ENCODE data around the gene MTUS2.

Gene MTUS2

DNA sequence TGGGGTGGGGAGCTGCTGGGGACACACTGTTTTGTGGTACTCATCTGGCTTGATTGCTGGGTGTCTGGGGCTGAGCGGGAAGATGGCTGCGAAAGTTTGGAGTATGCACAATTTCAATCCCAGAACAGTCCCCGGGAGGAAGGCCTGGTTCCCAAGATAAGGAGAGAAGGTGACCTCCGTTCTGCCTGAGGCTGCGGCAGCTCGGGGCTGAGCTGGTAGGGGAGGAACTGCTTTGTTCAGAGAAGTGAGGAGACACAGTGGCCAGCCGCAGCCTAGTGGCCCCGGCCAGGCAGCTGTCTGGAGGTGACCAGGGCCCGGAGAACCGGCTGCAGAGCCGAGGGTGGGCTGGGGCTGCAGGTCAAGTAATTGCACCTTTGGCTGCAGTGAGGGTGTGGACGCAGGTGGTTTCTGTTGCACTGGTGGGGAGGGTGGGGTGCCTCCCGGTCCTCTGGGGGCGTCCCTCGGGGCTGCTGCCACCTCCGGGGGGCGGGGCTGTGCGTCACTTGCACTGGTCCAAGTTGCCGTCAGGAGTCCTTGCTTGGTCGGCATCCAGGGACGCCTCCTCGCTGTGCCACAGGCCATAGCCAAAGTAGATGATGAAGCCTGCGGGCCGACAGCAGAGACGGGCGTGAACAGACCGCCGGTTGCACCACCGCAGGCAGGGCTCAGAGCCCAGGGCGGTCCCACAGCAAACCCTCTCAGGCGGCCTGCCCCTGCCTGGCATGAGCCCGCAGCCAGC lies 694.0 kb downstream of the MTUS2 start:
- no peak for DNase-seq

DNA sequence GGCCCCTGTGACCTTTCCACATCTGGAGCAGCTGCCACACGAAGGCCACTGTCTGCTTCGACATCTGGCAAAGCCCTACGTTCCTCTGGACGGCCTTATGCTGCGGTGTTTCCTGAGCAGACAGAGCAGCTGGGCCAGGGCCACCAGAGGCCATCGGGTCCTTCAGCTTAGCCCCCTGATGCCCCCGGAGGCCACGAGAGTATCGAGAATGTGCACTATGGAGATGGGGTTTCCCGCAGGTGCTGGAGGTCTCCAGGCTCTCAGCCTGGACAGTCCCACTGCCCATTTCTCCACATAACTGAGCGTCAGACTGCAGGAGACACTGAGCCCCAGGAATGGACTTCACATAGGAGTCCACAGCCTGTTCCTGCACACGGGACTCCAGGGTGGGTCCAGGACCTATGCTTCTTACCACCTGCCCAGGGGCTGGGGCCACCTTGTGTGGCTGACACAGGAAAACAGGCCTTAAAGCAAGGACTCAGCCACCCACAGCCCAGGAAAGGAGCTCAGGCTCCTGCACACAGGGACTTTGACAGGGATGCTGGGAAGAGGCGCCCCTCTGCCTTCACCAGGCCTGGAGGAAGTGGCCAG lies 694.7 kb downstream of the MTUS2 start:
- DNase-seq = no peak

DNA sequence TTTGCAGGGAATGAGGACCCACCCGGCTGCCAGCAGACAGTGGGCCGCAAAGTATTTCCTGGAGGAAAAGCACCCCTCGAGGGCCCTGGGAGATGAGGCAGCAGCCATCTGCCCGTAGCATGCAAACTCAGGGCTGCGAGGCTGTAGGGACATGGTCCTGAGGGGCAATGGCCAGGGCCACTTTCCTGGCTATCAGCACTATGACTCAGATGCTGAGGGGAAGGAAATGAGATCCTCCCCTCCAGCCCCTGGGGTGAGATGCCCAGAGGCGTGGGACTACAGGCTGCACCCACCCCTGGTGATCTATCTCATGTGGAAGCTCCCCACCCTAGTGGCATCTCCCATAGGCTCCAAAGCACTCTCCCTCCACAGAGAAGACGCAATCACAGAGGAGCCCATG lies 695.2 kb downstream of the MTUS2 start:
- DNase-seq = no peak

DNA sequence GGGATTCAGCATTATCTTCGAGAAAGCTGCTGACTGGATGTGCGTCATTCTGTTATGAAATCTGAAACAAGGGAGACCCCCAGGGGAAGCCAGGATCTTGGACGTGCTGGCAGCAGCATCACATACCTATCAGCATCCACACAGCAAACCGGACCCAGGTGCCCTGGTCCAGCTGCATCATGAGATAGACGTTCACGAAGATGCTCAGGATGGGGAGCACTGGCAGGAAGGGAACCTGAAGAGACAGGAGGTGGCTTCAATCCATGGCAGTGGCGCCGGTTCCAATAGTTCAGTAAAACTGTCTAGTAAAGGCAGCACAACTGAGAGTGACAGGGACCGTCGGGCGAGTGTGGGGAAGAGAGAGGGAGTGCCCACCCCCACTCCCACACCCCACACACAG lies 695.9 kb downstream of the MTUS2 start:
- DNase-seq = no peak

DNA sequence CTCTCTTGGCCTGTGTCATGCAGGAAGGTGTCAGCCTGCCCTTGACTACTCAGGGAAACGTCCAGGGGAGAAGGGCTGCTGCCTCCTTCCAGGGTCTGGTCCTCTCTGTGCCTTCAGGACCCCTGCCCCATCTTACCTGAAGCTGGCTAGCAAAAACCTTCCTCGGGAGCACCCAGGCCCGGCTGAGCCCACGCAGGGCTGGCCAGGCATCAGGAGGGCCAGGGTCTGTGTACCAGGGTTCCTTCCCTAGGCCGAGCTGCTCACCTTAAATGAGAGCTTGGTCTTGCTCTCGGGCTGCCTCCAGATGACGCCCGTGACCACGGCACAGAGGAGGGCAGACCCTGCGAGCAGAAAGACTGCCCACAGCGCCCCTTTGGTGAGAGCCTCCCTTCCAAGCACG lies 696.7 kb downstream of the MTUS2 start:
- DNase-seq = no peak

DNA sequence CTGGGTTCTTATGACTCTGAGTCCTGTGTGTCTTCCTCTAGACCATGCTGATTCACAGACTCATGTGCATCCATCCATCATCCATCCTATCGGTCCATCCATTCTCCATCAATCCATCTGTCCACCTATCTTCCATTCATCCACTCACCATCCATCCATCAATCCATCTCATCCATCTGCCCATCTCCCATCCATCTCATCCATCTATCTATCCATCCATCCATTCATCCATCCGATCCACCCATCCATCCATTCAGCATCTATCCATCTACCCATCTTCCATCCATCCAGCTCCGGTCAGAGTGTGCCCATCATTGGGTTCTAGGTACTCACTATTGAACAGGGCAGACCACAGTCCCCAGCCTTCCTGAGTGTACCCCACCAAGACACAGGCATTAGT lies 699.8 kb downstream of the MTUS2 start:
- no peak for DNase-seq

DNA sequence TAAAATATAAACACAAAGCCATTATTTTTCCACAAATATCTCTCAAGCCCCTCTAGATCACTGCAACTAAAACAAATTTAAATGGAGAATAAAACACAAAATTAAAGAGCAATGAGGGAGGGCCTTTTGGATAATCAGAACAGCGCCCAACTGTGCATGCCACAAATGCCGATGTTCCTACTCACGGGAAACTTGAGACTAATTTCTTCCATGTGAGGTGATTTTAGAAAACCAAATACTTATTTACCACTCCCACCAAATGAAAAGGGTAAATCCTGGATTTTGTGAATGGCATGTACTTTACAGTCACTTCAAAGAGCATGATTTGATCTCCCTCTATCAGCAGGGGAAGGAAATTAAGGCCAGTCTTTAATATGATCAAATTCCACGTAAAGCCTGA lies 700.5 kb downstream of the MTUS2 start:
- DNase-seq = no peak

DNA sequence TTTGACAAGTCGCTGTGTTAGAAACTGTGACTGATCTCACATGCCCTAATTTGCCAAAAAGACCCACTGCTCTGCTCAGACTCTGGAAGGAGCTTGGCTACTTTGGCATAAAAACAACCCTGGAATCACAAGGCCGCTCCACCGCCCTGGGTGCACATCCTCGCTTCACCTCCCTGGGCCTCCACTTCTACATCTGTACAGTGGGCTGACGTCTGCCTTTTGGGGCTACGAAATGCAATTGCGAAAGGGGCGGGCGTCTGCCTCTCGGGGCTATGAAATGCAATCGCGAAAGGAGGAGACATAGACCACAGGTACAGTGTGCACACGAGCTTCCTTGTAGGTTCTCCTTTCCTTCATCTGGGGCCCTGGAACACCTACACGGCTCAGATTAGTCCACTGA lies 701.2 kb downstream of the MTUS2 start:
- no peak for DNase-seq

DNA sequence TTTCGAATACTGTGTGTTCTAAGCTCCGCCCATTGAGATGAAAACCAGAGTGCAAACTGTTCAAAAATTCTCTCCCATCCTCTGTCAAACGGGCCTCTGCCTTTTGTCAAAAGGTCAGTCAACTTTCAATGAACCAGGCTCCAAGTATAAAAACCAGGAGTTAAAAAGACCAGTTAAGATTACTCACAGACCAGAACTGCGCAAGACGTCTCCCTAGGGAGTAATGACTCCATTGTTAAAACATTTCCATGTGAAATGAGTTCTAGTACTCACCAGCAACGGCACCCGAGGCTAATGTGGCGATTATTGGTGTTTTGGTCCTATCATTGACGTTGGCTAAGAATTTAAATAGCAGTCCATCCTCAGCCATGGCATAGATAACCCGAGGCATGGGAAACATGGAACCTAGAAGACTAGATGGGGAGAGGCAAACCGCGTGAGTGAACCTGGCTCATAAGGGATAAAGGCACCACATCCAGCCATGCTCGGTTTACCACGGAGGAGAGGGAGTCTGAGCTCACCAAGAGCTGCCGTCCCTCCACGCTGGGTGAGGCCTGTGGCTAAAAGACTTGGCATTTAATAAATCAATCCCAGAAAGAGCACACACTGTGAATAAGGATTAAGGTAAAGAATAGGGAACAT lies 702.0 kb downstream of the MTUS2 start:
- DNase-seq = no peak

DNA sequence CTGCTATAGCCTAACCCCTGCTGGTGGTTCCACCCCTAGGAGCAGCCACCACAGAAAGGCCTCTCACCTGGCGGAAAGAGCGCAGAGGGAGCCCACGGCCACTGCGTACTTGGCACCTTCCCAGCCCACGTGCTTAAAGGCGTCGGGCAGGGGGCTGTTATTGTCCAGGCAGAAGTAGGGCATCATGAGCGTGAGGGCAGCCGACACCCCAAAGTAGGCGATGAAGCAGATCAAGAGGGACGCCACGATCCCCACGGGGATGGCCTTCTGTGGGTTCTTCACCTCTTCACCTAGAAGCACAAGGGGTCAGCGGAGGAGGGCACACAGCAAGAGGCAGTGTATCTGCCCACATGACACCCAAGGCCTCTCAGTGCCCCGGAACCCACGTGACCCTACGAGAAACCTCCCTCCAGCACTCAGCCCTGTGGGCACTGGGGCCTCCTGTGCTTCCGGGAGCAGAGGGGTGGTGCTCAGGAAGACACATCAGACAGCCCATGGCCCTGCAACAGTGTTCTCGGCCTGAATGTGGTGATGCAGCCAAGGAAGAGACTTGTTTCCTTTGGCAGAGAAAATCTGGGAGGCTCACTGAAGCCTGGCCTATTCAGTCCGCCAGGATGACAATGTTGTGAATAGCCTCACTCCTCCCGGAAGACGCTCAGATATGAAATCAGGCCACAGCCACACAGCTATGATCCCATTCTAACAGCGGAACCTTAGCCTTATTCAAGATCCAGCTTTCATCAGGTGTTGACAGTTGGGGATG lies 703.2 kb downstream of the MTUS2 start:
- DNase-seq = no peak

DNA sequence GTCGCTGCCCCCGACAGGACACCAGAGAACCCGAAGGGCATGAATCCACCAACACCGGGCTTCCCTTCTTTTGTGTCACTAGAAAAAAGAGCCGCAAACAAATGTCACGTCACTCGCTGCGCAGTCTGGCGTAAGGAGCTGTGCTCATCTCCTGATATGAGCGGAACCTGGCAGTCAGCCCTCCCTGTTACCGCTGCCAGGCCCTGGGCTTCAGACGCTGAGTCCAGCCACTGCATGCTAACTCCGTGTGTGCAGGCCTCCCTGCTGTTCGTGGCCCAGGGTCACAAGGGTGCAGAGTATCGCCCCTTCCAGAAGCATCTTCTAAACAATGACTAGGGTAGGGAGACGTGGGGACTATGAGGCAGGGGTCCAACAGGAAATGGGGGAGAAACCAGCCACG lies 704.0 kb downstream of the MTUS2 start:
- no peak for DNase-seq

DNA sequence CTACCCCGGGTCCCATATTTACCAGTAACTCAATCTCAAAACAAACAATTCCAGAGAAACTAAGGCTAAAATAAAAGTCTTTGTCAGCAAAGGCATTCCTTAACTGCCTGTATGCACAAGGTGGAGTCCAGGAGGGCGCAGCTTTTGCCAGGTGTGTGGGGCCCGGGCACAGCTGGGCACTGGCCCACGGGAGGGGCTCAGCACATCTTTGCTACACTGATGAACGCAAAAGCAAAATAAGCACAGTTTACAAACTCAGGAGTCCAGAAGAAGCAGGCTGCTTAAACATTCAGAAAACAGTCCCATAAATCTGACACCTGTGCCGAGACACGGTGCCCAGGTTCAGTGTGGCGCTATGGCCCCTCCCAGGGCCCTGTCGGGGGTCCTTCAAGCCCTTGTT lies 704.5 kb downstream of the MTUS2 start:
- no peak for DNase-seq

DNA sequence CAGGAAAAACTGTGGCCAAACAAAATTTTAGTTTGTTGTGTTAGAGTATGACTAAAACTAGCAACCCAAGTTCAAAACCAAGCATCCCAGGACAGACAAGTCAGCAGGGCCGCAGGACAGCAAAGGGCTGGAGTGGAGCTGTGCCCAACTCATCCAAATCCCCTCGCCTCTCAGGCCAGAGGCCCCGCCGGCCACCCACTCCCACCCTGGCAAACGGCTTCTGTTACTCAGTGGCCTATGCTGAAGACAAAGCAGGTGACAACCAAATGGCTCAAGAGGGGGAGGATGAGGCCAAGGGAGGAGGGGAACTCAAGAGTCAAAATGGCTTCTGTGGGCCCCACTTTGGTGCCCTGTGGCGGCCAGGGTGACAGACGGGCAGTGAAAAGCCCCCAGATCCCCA lies 705.6 kb downstream of the MTUS2 start:
- DNase-seq = no peak

DNA sequence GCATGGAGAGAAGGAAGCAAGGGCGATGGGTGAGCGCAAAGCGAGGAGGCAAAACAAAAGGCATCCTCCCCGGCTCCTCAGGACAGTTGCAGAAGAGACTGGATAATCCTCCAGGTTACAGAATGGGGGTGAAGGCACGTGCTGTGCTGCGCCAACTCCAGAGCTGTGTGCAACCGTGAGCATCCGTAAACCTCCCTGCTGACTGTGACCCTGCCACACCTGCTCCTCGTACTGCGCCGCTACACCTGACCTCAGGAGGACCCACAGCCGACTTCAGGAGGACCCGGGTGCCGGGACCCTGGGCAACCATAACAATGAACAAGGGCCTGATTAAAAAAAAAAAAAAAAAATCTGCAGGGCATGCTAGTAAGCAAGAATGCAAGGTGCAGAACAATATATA lies 706.6 kb downstream of the MTUS2 start:
- DNase-seq = no peak

DNA sequence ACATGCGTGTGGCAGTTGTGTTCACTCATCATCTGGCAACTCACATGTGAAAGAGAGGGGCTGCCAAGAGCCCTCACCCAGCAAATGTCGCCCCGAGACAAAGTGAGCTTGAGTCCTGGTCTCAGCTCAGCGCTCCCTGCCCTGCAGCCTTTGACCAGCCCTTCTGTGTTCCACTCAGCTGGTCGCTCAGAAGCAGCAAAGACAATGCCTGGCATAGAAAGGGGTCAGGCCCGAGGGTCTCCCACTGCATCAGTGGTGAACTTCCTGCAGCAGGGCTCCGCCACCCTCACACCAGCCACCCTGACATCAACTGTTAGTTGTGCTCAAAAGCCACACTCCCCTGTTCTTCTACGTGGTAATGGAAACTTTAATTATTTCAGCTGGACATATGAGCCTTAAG lies 707.4 kb downstream of the MTUS2 start:
- DNase-seq = no peak

DNA sequence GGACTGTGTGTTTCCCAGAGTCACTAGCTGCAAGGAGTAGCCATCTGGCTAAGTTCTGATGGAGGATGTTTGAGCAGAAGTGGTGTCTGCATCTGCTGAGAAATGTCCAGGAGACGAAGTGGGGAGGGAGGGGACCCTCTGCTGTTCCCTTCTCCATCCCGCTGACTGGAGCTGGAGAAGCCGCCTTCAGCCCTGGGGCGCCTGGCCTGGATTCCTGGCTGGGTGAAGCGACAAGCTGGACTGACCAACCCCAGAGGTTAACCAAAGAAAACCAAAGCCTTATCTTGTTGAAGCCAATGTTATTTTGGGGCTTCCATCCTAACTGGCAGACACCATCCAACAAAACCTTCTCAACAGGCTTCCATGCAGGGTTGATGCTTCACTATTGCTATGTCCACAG lies 707.8 kb downstream of the MTUS2 start:
- no peak for DNase-seq

DNA sequence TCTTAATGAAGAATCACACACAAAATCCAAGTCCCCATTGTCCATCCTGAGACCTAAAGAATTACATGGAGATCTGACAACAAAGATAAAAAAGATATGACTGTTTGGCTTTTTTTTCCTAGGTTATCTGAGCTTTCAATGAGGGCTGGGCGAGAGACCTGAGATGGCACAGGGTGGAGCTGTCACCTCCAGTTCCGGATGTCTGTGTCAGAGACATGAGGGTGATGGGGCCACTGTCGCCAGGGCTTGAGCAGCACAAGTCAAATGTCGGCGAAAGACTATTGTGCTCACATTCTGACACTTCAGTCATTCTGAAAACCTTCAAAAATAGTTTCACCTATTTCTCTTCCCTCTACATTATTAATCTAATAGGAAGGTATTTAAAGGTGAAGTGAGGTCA lies 709.6 kb downstream of the MTUS2 start:
- no peak for DNase-seq

DNA sequence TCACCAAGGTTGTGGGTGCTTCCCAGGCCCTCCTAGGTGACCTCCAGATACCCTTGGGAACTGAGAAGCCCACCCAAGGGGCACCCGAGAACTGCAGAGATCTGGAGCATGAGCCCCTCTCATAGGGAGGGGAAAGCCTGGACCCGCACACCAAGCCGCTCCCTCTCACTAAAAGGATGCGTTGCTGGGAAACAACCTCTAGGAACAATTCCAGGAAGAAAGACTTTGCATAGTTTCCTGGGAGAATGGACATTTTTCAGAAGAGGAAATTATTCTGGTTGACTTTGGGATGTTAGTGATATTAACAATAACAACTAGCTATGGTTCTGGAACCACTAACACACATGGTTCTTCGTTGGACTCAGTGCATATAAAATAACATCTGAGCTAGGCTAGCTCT lies 710.8 kb downstream of the MTUS2 start:
- no peak for DNase-seq

DNA sequence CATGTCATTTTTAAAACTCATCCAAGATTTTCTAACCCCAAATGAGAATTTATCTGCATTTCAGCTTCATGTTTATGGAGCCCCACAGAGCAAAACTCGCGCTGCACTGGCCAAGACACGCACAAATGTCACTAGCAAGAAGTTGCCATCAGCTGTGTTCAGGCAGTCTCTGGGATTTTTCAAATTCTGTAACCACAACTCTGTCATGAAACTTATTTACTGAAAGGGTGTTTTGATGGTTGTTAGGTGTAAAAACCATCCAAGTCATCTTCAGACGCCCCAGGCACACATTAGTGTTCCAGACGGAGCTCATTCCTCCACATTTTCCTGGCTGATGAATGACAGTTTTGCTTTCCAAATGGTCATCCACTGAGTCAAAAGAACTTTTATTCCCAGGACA lies 712.0 kb downstream of the MTUS2 start:
- DNase-seq = no peak

DNA sequence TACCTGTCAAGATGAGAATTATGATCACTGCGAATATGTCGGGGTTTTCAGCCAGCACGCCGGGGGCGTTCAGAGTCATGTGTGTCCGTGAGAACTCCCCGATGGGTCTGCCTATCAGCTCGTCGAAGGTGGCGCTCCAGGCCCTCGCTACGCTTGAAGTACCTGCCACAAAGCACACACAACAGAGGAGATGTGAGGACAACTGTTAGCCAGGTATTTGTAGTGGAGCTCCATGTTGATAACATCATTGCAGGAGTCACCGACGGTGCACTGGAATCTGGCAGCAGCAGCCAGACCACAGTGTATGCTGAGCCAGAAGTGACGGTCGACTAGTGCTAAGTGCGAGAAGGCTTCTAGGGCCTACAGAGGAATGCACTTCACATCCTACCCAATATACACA lies 712.7 kb downstream of the MTUS2 start:
- no peak for DNase-seq

DNA sequence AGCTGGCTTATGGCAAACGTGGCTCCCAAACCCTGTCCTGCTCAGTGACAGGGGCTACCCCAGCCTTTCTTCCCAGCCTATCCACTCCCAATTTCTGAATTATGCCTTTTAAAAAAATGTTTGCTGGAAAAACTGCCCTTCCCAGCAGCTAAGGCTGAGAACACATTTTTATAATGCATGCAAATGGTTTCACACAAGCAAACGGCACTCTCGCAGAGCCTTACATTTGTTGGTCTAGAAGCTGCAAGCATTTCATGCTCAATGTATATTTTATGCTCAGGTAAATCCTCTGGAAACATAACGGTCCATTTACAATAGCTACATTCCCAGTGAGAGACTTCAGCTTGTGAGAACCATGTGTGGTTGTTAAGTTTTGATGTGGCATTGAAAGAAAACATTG lies 713.9 kb downstream of the MTUS2 start:
- no peak for DNase-seq

DNA sequence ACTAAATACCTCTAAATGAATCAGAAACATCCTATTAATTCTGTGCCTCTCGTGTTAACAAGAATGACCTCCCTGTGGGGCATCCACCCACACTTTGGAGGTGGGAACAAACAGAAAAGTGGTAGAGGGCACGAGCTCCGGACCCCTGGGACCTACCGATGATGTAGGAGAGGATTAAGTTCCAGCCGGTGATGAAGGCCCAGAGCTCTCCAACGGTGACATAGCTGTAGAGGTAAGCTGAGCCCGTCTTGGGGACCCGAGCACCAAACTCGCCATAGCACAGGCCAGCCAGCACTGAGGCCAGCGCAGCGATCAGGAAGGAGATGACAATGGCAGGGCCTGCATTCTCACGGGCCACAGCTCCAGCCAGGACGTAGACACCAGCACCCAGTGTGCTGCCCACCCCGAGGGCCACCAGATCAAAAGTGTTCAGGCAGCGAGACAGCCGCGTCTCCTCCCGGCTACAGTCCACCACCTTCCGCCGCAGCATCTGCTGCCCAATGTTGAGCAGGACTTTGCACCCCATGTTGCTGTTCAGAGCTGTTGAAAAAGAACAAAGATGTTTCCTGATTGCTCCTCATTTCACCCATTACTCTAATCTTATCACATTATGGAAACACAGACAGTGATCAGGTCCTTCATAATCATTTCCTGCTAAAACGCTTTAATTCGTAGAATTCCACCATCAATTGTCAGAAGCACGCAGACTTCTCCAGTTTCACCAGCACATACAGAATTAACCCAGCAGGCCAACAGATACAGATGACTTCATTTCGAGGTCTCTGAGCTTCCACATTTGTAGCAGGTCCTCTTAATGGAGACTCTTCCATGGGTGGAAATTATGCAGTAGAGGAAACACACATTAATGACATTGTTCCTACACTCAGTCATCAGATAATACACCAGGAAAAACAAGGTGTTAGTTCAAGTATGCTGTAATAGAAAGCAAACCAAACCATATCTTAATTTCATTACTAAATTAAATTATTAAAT lies 715.8 kb downstream of the MTUS2 start:
- no peak for DNase-seq

DNA sequence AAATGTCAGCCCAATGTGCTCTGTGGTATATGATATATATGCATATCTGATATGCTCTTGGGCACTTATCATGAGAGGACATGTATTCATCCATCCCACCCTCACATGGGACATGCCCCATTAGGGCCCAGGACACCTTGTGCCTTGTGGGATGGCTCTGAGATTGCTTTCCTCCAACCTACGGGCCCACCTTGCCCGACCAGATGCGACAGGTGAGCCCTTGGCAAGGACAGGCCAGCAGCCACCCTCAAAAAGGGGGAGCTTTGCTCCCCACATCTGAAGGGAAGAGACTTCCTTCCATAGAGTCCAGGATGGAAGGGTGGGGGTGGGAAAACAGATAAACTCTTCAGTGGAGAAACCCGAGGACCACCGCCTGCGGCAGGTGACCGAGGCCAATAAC lies 716.7 kb downstream of the MTUS2 start:
- no peak for DNase-seq
